AG04449 (cell line): ENCODE data around the gene CYB5A.

Source experiments
- CTCF ChIA-PET: fragments of 350-600 bp; formaldehyde crosslinking; extraction: SDS; loops from one replicate; lab custom pipeline; 2021; ENCODE audit warnings: antibody characterized with exemption; lab: Yijun Ruan, JAX
- POLR2A ChIA-PET: fragments of 400-600, 350-600 bp; formaldehyde crosslinking; extraction: SDS; loops from one replicate; lab custom pipeline; 2020; ENCODE audit warnings: antibody characterized with exemption, inconsistent platforms; lab: Yijun Ruan, JAX
- DNase-seq: peaks from one replicate; pipeline ENCODE4 v3.0.0-alpha.2; 2010; ENCODE audit warnings: low read depth, low spot score
- H3K4me3 ChIP-seq: 2 replicates; pipeline ENCODE4 v1.5.1; 2011; ENCODE audit warnings: low read depth, mild to moderate bottlenecking, control low read depth, low read length
- TF ChIP-seq, protein P1 (sequence below): IDR thresholded peaks from one replicate; pipeline ENCODE4 v1.5.1; 2011; ENCODE audit warnings: mild to moderate bottlenecking, moderate library complexity, low read length, control low read depth, inconsistent platforms; ENCODE audit not compliant: insufficient read depth; ENCODE audit errors: missing control alignments

The CYB5A gene

GRCh38 chr18:74281980-74282754 is 9.6 kb downstream of the CYB5A start:
- POLR2A ChIA-PET: no interaction called here
- CTCF ChIA-PET: no interaction called here
- DNase-seq: no peak
- TF ChIP-seq, protein P1, sequence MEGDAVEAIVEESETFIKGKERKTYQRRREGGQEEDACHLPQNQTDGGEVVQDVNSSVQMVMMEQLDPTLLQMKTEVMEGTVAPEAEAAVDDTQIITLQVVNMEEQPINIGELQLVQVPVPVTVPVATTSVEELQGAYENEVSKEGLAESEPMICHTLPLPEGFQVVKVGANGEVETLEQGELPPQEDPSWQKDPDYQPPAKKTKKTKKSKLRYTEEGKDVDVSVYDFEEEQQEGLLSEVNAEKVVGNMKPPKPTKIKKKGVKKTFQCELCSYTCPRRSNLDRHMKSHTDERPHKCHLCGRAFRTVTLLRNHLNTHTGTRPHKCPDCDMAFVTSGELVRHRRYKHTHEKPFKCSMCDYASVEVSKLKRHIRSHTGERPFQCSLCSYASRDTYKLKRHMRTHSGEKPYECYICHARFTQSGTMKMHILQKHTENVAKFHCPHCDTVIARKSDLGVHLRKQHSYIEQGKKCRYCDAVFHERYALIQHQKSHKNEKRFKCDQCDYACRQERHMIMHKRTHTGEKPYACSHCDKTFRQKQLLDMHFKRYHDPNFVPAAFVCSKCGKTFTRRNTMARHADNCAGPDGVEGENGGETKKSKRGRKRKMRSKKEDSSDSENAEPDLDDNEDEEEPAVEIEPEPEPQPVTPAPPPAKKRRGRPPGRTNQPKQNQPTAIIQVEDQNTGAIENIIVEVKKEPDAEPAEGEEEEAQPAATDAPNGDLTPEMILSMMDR: no peak
- no peak overlapping the region for H3K4me3 ChIP-seq

DNA sequence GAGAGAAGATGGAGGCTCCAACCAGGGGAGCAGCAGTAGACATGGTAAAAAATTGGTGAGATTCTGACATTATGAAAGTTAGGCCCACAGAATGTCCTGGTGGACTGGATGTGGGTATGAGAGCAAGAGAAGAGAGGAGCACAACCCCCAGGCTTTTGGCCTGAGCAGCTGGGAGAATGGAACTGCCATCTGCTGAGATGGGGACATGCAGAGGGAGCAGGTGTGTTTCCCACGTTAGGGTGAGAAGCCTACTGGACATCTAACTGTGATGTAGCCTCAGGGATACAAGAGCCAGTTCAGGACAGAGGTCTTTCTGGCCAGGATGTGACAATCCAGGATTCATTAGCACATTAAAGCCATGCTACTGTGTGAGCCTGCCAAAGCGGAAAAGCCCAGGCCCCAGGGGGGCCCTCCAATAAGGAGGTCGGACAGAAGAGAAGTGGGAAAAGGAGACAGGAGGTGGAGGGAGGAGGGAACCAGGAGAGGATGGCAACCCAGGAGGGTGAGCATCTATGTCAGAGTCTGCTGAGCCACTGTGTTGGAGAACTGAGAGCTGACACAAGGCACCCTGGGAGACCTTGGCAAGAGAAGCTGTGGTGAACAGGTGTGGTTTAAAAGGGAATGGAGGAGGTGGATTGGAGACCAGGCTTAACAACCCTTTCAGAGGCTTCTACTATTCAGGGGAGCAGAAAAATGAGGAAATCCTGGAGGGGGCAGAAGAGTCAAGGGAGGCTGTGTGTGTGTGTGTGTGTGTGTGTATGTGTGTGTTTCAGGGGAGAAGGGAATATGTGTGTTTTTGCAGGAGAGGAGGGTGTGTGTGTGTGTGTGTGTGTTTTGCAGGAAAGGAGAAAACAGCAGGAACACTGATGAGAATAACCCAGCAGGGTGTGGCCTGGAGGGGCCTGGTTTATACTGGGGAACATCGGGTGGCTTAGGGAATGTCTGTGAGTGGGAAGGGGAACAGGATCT is 10.5 kb downstream of the CYB5A start:
- DNase-seq: no peak
- TF ChIP-seq, protein P1: no peak
- H3K4me3 ChIP-seq: no peak overlapping the region
- ChIA-PET POLR2A (no interaction called here), CTCF (no interaction called here)

GRCh38 chr18:74278983-74279382 is 12.8 kb downstream of the CYB5A start:
- no peak for DNase-seq
- ChIA-PET POLR2A (no interaction called here), CTCF (no interaction called here)
- TF ChIP-seq, protein P1: no peak
- no peak overlapping the region for H3K4me3 ChIP-seq

- ChIA-PET CTCF (no interaction called here), POLR2A (no interaction called here)
- no peak for DNase-seq
- no peak overlapping the region for H3K4me3 ChIP-seq
- TF ChIP-seq, protein P1: no peak
These were observed 13.7 kb downstream of the CYB5A start for GRCh38 chr18:74278058-74278457.

DNA sequence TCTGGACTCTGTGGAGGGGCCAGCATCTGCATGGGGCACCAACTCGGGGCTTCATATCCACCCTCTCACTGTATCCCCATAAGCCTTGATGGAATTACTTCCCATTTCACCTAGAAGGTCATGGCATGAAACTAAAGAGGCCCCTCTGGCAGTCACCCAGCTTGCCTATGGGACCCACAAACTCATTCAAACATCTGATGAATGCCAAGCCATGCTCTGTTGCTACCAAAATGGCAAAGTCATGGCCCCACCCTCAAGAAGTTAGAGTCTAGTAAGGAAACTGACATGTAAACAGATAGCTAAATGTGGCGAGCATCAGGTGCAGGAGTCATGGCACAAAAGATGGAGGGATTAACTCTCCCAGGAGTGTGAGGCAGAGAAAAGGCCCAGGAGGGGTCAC is 14.5 kb downstream of the CYB5A start:
- ChIA-PET CTCF (no interaction called here), POLR2A (interaction anchor here (0.7 kb wide), 1 partner anchor 24 kb away, joined by 3 read pairs; no protein-coding TSS in a partner anchor)
- TF ChIP-seq, protein P1: no peak
- DNase-seq: no peak
- no peak overlapping the region for H3K4me3 ChIP-seq

- ChIA-PET POLR2A (no interaction called here), CTCF (no interaction called here)
- H3K4me3 ChIP-seq: no peak overlapping the region
- DNase-seq: no peak
- TF ChIP-seq, protein P1: no peak
These were observed 15.2 kb downstream of the CYB5A start for GRCh38 chr18:74276609-74277008.
